ENCODE data around the gene RPAIN. TPM values are rescaled to one million over a fixed set of nuclear protein-coding genes. Genes with fewer than 3 reads are reported as not detected.
A peak's percentile ranks its signal among the peaks of the same experiment; 100 is the strongest.

RPAIN gene
- total RNA-seq, 1 donor from 2014 or later, result 168 TPM

- peak overlapping the region; percentile 18 for H3K27ac Mint-ChIP-seq (ENCODE audit: unreplicated experiment)
- DNase-seq, result no peak
- H3K36me3 Mint-ChIP-seq (ENCODE audit: unreplicated experiment), result peaks cover 9% of the 10 kb centered on the region
- no peak for TF ChIP-seq CTCF (IDR thresholded peaks at IDR 0.05; ENCODE audit: partially characterized antibody, unreplicated experiment)
- no peaks in the 10 kb centered on the region for H3K4me1 Mint-ChIP-seq (ENCODE audit: low read depth, unreplicated experiment)
- peaks cover 11% of the 10 kb centered on the region for H3K9me3 Mint-ChIP-seq (ENCODE audit: unreplicated experiment)
- no peak overlapping the region for H3K4me3 Mint-ChIP-seq (ENCODE audit: unreplicated experiment)
- peaks cover 3% of the 10 kb centered on the region for H3K27me3 Mint-ChIP-seq (ENCODE audit: unreplicated experiment)
Measured at GRCh38 chr17:5379351-5380107, 40.5 kb upstream of the RPAIN start.

GRCh38 chr17:5380491-5381135 lies 39.4 kb upstream of the RPAIN start:
- H3K36me3 Mint-ChIP-seq (ENCODE audit: unreplicated experiment), result peaks cover 9% of the 10 kb centered on the region
- no peak for TF ChIP-seq CTCF (IDR thresholded peaks at IDR 0.05; ENCODE audit: partially characterized antibody, unreplicated experiment)

GRCh38 chr17:5381542-5381941 lies 38.4 kb upstream of the RPAIN start:
- Mint-ChIP-seq H3K4me1 (ENCODE audit: low read depth, unreplicated experiment) (no peaks in the 10 kb centered on the region), H3K9me3 (ENCODE audit: unreplicated experiment) (peaks cover 9% of the 10 kb centered on the region), H3K4me3 (ENCODE audit: unreplicated experiment) (no peak overlapping the region), H3K27ac (ENCODE audit: unreplicated experiment) (peak overlapping the region; percentile 1), H3K27me3 (ENCODE audit: unreplicated experiment) (peaks cover 3% of the 10 kb centered on the region), H3K36me3 (ENCODE audit: unreplicated experiment) (peaks cover 9% of the 10 kb centered on the region)
- no peak for DNase-seq
- no peak for TF ChIP-seq CTCF (IDR thresholded peaks at IDR 0.05; ENCODE audit: partially characterized antibody, unreplicated experiment)

More at GRCh38 chr17:5380491-5381135, 39.4 kb upstream of the RPAIN start:
- H3K27ac Mint-ChIP-seq (ENCODE audit: unreplicated experiment), result no peak overlapping the region
- H3K4me1 Mint-ChIP-seq (ENCODE audit: low read depth, unreplicated experiment), result no peaks in the 10 kb centered on the region
- H3K27me3 Mint-ChIP-seq (ENCODE audit: unreplicated experiment), result peaks cover 3% of the 10 kb centered on the region
- DNase-seq, result no peak
- H3K4me3 Mint-ChIP-seq (ENCODE audit: unreplicated experiment), result no peak overlapping the region
- H3K9me3 Mint-ChIP-seq (ENCODE audit: unreplicated experiment), result peaks cover 9% of the 10 kb centered on the region

GRCh38 chr17:5391678-5392077 lies 28.3 kb upstream of the RPAIN start:
- Mint-ChIP-seq H3K27me3 (ENCODE audit: unreplicated experiment) (no peaks in the 10 kb centered on the region), H3K36me3 (ENCODE audit: unreplicated experiment) (no peaks in the 10 kb centered on the region), H3K4me1 (ENCODE audit: low read depth, unreplicated experiment) (no peaks in the 10 kb centered on the region), H3K9me3 (ENCODE audit: unreplicated experiment) (no peaks in the 10 kb centered on the region), H3K27ac (ENCODE audit: unreplicated experiment) (no peak overlapping the region), H3K4me3 (ENCODE audit: unreplicated experiment) (no peak overlapping the region)
- DNase-seq, result no peak
- no peak for TF ChIP-seq CTCF (IDR thresholded peaks at IDR 0.05; ENCODE audit: partially characterized antibody, unreplicated experiment)

- no peaks in the 10 kb centered on the region for H3K36me3 Mint-ChIP-seq (ENCODE audit: unreplicated experiment)
- TF ChIP-seq CTCF (IDR thresholded peaks at IDR 0.05; ENCODE audit: partially characterized antibody, unreplicated experiment), result no peak
- H3K4me1 Mint-ChIP-seq (ENCODE audit: low read depth, unreplicated experiment), result no peaks in the 10 kb centered on the region
- H3K27ac Mint-ChIP-seq (ENCODE audit: unreplicated experiment), result no peak overlapping the region
- H3K9me3 Mint-ChIP-seq (ENCODE audit: unreplicated experiment), result no peaks in the 10 kb centered on the region
- H3K4me3 Mint-ChIP-seq (ENCODE audit: unreplicated experiment), result no peak overlapping the region
- no peaks in the 10 kb centered on the region for H3K27me3 Mint-ChIP-seq (ENCODE audit: unreplicated experiment)
- DNase-seq, result no peak
Measured at GRCh38 chr17:5396612-5397011, 23.4 kb upstream of the RPAIN start.

Measured in glutamatergic neuron (in vitro differentiated cells).